Measurements from ENCODE around the gene SMTNL2. TPM values are rescaled to one million over a fixed set of nuclear protein-coding genes. Genes with fewer than 3 reads are reported as not detected.

SMTNL2 gene
- total RNA-seq, 4 donors from 2014 or later = 5.7 to 12.0 (median 6.8) TPM; not detected in 1

DNA sequence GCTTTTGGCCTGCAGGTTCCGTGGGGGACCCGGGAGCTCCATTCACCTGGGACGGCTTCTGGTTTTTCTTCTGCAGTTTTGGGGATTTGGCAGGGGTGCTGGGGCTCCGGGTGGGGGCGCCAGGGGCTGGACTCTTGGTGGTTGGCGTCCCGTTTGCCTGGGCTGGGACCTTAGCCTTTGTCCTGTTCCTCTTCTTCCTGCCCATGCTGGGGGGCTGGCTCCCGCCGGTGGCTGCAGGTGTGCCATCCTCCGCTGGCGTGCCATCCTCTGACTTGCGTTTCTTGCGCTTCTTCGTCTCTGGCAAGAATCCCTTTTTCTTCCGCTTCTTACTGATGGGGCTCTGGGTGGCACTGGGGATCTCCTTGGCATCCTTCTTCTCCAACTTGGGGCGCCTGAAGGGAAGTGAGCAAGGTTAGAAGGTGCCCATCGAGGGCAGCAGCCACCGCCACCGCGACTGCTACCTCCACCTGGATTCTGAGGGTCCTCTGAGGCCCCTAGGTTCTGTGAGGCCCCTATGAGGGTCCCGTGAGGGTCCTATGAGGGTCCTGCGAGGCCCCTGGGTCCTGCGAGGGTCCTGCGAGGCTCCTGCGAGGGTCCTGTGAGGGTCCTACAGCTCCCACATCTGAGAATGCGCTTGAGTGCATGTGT, 44.6 kb upstream of the SMTNL2 start:
- no peaks in the 10 kb centered on the region for H3K36me3 ChIP-seq
- no peak overlapping the region for H3K4me3 ChIP-seq
- peaks cover 0 to 13% of the 10 kb centered on the region in 2 donors for H3K4me1 ChIP-seq
- no peak for TF ChIP-seq POLR2A (IDR thresholded peaks at IDR 0.05)
- TF ChIP-seq, protein P1, sequence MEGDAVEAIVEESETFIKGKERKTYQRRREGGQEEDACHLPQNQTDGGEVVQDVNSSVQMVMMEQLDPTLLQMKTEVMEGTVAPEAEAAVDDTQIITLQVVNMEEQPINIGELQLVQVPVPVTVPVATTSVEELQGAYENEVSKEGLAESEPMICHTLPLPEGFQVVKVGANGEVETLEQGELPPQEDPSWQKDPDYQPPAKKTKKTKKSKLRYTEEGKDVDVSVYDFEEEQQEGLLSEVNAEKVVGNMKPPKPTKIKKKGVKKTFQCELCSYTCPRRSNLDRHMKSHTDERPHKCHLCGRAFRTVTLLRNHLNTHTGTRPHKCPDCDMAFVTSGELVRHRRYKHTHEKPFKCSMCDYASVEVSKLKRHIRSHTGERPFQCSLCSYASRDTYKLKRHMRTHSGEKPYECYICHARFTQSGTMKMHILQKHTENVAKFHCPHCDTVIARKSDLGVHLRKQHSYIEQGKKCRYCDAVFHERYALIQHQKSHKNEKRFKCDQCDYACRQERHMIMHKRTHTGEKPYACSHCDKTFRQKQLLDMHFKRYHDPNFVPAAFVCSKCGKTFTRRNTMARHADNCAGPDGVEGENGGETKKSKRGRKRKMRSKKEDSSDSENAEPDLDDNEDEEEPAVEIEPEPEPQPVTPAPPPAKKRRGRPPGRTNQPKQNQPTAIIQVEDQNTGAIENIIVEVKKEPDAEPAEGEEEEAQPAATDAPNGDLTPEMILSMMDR (IDR thresholded peaks at IDR 0.05) = no peak
- intact Hi-C loops (cut with DNase I; ENCODE audit: low total_unique reads) = no loop called here
- no peaks in the 10 kb centered on the region for H3K9me3 ChIP-seq
- H3K27ac ChIP-seq = no peak overlapping the region
- DNase-seq = no peak
- H3K27me3 ChIP-seq = no peaks in the 10 kb centered on the region

DNA sequence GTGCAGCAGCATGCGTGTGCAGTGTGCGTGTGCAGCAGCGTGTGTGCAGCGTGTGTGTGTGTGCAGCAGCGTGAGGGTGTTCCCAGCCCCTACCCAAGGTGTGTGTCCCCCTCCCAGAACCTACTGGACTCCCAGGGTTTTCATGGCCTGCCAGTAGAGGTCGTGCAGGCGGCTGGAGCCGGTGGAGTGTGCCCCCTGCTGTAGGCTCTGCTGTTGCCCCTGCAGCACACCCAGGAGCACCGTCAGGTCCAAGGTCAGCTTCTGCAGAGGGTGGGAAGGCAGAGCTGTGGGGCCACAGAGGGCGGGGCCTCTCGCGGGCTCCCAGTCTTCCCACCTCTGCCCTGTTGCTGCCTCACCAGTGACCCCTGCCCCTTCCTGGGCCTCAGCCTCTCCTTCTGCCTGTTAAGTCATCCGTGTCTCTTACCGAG, 44.1 kb upstream of the SMTNL2 start:
- no peak for DNase-seq
- H3K4me3 ChIP-seq = no peak overlapping the region
- no peaks in the 10 kb centered on the region for H3K27me3 ChIP-seq
- peaks cover 0 to 13% of the 10 kb centered on the region in 2 donors for H3K4me1 ChIP-seq
- intact Hi-C loops (cut with DNase I; ENCODE audit: low total_unique reads) = no loop called here
- no peak for TF ChIP-seq POLR2A (IDR thresholded peaks at IDR 0.05)
- TF ChIP-seq, protein P1 (IDR thresholded peaks at IDR 0.05) = no peak
- H3K36me3 ChIP-seq = no peaks in the 10 kb centered on the region
- no peak overlapping the region for H3K27ac ChIP-seq
- no peaks in the 10 kb centered on the region for H3K9me3 ChIP-seq

DNA sequence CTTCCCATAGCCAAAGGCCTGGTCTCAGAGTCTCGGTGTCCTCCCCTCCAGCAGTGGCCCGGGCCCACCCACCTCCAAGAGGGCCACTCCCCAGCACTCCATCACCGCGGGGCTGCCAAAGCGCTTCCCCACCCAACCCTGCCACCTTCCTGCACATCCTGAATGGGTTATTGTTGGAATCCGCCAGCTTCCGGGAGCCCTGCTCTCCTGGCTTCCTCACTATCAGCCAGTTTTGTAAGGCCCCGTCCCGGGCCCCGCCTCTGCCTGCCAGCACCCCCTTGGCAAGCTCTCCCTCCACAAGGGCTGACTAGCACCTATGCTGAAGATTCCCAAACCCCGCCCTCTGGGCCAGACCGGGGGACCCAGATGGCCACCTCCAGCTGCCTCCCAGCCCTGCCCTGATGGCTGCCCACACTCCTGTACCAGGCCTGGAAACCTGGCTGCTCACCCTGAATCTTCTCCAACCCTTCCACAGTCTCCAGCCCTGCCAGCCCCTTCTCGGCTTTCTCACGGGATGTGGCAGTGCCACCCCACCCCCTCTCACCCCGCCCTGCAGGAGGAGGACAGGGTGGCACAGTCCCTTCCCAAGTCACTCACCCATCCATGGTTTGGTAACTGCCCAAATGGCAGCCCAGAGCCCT, 43.5 kb upstream of the SMTNL2 start:
- intact Hi-C loops (cut with DNase I; ENCODE audit: low total_unique reads) = no loop called here
- H3K27ac ChIP-seq = peak overlapping the region in 1 of 2 donors; percentile 33

DNA sequence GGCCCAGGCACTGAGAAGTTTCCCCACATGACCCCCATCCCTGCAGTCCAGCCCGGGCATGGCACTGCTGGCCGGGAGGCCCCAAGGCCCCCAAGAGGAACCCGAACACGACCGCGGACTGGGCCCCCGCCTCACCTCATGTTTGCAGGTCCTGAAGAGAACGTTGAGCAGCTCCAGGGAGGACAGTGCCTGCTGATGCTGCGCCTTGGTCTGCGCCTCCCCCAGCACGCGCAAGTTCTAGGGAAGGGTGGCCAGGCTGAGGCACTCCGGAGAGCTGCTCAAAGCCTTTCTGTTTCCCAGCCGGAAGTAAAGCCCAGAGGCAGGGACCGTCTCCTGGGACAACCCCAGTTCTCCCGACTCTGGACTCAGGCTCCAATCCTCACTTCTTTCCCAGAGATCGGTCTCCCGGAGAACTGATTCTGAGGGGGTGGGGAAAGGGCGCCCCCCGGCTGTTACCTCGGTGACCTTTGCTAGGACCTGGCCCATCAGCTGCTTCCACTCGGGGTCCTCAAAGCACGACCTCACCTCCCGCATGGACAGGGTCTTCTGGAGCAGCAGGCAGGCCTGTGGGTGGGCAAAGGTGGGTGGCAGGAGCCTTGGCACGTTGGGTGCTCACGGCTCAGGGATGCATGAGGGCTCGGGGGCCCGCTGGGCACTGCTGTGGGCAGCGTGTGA, 42.9 kb upstream of the SMTNL2 start:
- TF ChIP-seq, protein P1 (IDR thresholded peaks at IDR 0.05) = no peak
- Histone ChIP-seq H3K4me3 (no peak overlapping the region), H3K27ac (peak overlapping the region in 1 of 2 donors; percentile 33), H3K9me3 (no peaks in the 10 kb centered on the region), H3K36me3 (no peaks in the 10 kb centered on the region), H3K27me3 (no peaks in the 10 kb centered on the region), H3K4me1 (peaks cover 0 to 3% of the 10 kb centered on the region in 2 donors)
- intact Hi-C loops (cut with DNase I; ENCODE audit: low total_unique reads) = no loop called here
- DNase-seq = no peak

More for the DNA sequence above, 43.5 kb upstream of the SMTNL2 start:
- no peaks in the 10 kb centered on the region for H3K36me3 ChIP-seq
- peaks cover 0 to 10% of the 10 kb centered on the region in 2 donors for H3K4me1 ChIP-seq
- H3K4me3 ChIP-seq = no peak overlapping the region
- H3K9me3 ChIP-seq = no peaks in the 10 kb centered on the region
- TF ChIP-seq, protein P1 (IDR thresholded peaks at IDR 0.05) = no peak
- no peak for TF ChIP-seq POLR2A (IDR thresholded peaks at IDR 0.05)
- H3K27me3 ChIP-seq = no peaks in the 10 kb centered on the region
- peak in 1 of 2 donors; percentile 63 for DNase-seq
